GM12891 (cell line): ENCODE measurements around the gene CUL1.

Source experiments
- DNase-seq: peaks from one replicate; pipeline ENCODE4 v3.0.0; 2011; ENCODE audit warnings: low spot score; ENCODE audit not compliant: insufficient read length
- FAIRE-seq: peaks from 2 replicates; lab custom pipeline; 2011; peaks lifted over from hg19 to GRCh38; lab: Jason Lieb, UNC
- PAX5 ChIP-seq: IDR thresholded peaks from 2 replicates; pipeline ENCODE4 v1.6.1; 2011; ENCODE audit warnings: low read length, moderate library complexity, mild to moderate bottlenecking; ENCODE audit not compliant: insufficient read depth, severe bottlenecking
- POLR2A ChIP-seq: IDR thresholded peaks from 2 replicates; pipeline ENCODE4 v1.6.1; 2011; ENCODE audit warnings: low read depth, low read length, control low read depth
- POLR2AphosphoS5 ChIP-seq: IDR thresholded peaks from 2 replicates; pipeline ENCODE4 v1.6.1; 2011; ENCODE audit warnings: low read depth, low read length, control low read depth
- POU2F2 ChIP-seq: IDR thresholded peaks from 2 replicates; pipeline ENCODE4 v1.6.1; 2011; ENCODE audit warnings: low read depth, mild to moderate bottlenecking, control low read depth, low read length, moderate library complexity
- SPI1 ChIP-seq: IDR thresholded peaks from 2 replicates; pipeline ENCODE4 v1.6.1; 2011; ENCODE audit warnings: low read depth, low read length, control low read depth
- TAF1 ChIP-seq: IDR thresholded peaks from 2 replicates; pipeline ENCODE4 v1.6.1; 2011; ENCODE audit warnings: low read depth, low read length, control low read depth

The CUL1 gene

DNA sequence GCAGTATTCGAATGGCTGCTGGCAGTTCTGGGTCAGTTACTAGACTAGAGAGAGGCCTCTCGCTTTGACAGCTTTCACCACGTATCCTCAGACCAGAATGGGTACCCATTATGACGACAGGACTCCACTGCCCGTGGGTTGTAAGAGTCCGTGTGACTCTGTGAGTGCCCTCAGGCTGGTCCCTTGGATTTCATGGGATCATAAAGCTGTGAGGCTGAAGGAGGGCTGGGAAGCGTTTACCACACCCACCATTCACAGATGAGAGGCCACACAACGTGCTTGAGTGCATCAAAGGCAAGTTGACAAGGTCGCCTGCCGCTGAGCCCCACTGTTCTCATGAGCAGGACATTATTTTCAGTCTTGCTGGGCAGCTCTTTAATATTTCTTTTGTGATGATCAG, 98.1 kb downstream of the CUL1 start:
- no peak for DNase-seq
- TF ChIP-seq SPI1 = no peak
- no peak for TF ChIP-seq POLR2A
- TF ChIP-seq POU2F2 = no peak
- TF ChIP-seq PAX5 = no peak
- TF ChIP-seq POLR2AphosphoS5 = no peak
- no peak for TF ChIP-seq TAF1
- FAIRE-seq = no peak

- no peak for DNase-seq
- TF ChIP-seq POLR2A (no peak), TAF1 (no peak), POU2F2 (no peak), POLR2AphosphoS5 (no peak), PAX5 (no peak), SPI1 (no peak)
- no peak for FAIRE-seq
These were observed 101.3 kb downstream of the CUL1 start for GRCh38 chr7:148799893-148800555.

DNA sequence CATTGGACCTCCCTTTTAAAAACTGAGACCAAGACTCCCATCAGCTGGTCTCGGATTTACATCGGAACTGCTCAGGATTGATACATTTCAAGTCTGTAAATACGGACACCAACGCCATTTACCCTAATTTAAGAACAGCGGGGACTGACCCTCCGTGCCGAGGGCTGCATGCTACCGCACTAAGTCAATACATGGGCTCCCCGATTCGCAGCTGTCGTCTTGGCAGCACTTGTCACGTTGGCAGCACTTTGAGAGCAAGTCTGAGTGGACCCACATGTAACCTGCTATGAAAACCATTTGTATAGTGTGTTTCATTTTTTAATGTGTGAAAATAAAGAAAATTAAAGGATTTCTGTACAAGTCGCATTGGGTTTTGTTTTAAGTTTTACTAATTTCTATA, 102.0 kb downstream of the CUL1 start:
- no peak for TF ChIP-seq SPI1
- no peak for TF ChIP-seq PAX5
- no peak for TF ChIP-seq POU2F2
- no peak for TF ChIP-seq TAF1
- no peak for TF ChIP-seq POLR2AphosphoS5
- TF ChIP-seq POLR2A = no peak
- FAIRE-seq = no peak
- no peak for DNase-seq

DNA sequence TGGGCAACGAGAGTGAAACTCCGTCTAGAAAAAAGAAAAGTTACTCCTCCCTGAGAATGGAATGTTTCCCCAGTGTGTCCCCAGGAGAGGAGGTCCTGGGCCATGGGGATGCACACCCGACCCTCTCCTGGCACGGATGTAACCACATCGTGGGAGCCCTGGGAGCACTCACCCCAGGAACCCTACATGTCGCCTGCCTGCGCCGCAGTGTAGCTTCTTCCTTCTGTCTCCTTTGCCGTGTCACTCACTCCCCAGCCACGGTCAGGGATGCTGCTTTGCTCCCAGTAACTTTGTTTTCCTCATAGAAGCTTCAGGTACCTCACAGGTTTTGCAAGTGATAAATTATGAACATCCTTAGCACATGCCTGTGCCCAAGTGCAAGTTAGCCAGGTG, 103.4 kb downstream of the CUL1 start:
- no peak for FAIRE-seq
- DNase-seq = no peak
- TF ChIP-seq POLR2A (no peak), POU2F2 (no peak), POLR2AphosphoS5 (peak; percentile 32; the same call in 1 of the 2 replicates)

- TF ChIP-seq PAX5 (no peak), POU2F2 (no peak), TAF1 (no peak), SPI1 (no peak), POLR2A (no peak), POLR2AphosphoS5 (no peak)
- DNase-seq (no peak), FAIRE-seq (no peak)
These were observed 104.4 kb downstream of the CUL1 start for GRCh38 chr7:148803094-148803493.

- 0 out of 2 replicates have a peak, but pooled peaks have one; percentile 52 for TF ChIP-seq POLR2AphosphoS5
- no peak; the same call in 1 of the 2 replicates for TF ChIP-seq POLR2A
- DNase-seq (no peak), FAIRE-seq (no peak)
These were observed 105.9 kb downstream of the CUL1 start for GRCh38 chr7:148804343-148805235.

DNA sequence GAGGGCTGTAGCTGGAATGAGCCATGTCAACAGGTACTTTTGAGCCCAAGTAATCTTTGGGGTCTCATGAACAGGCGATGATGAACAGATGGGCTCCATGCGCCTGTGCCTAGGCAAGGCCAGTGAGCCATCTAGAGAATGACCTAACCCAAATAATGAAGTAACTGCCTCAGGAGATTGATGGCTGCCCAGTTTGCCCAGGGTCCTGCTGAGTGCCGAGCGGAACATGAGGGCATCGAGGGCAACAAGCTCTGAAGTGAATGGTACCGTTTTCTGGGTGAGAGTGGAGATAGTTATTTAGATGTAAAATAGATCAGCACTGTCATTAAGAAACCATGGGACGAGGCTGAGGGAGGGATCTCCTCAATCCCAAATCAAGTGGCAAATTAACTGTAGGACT, 107.5 kb downstream of the CUL1 start:
- TF ChIP-seq PAX5 = no peak
- no peak for TF ChIP-seq POLR2AphosphoS5
- no peak for TF ChIP-seq SPI1
- no peak for FAIRE-seq
- no peak for DNase-seq

DNA sequence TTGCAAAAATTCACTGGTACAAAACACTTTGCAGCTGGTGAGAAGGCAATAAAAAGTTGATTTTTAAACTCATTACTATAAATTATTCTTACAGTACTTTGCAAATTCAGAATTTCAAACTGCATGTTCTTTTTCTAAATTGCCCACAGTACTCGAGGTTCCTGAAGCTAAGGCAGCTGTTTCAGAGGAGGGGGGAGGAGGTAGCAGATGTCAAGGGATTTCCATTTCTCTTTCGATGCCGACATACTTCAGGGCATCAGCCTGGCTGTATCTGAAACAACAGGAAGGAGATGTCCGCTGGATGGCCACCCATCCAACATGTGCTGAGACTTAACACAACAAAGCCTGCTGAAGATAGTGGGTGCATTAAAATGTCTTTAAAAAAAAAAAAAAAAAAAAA, 108.7 kb downstream of the CUL1 start:
- TF ChIP-seq TAF1 = no peak
- no peak for TF ChIP-seq POLR2A
- no peak for TF ChIP-seq SPI1
- TF ChIP-seq POU2F2 = no peak
- no peak for TF ChIP-seq POLR2AphosphoS5
- no peak for TF ChIP-seq PAX5
- DNase-seq (no peak), FAIRE-seq (no peak)

- TF ChIP-seq POLR2AphosphoS5 (no peak), PAX5 (no peak), TAF1 (no peak), SPI1 (no peak), POLR2A (no peak), POU2F2 (no peak)
- FAIRE-seq (no peak), DNase-seq (no peak)
These were observed 111.2 kb downstream of the CUL1 start for GRCh38 chr7:148809856-148810255.

- DNase-seq = no peak
- no peak for FAIRE-seq
- TF ChIP-seq POU2F2 = no peak
- no peak for TF ChIP-seq SPI1
- no peak for TF ChIP-seq POLR2AphosphoS5
- no peak for TF ChIP-seq PAX5
- TF ChIP-seq POLR2A = no peak
- TF ChIP-seq TAF1 = no peak
These were observed 113.2 kb downstream of the CUL1 start for GRCh38 chr7:148811892-148812291.

GRCh38 chr7:148813890-148814289, 115.2 kb downstream of the CUL1 start:
- TF ChIP-seq POLR2AphosphoS5 (no peak), POLR2A (no peak)
- DNase-seq (no peak), FAIRE-seq (no peak)
